DND-41 (cell line): ENCODE measurements around the gene PHACTR3.

Experiments used
- EZH2 ChIP-seq: IDR thresholded peaks from 3 replicates; pipeline ENCODE4 v1.6.1; 2012; ENCODE audit warnings: borderline replicate concordance, low read depth, mild to moderate bottlenecking, moderate library complexity, low read length, inconsistent platforms; ENCODE audit not compliant: severe bottlenecking
- TF ChIP-seq, protein P1 (sequence below): IDR thresholded peaks from 2 replicates; pipeline ENCODE4 v1.5.1; 2012; ENCODE audit warnings: borderline replicate concordance, low read length, moderate library complexity, mild to moderate bottlenecking; ENCODE audit not compliant: poor library complexity, severe bottlenecking; ENCODE audit errors: extremely low read depth

DNA sequence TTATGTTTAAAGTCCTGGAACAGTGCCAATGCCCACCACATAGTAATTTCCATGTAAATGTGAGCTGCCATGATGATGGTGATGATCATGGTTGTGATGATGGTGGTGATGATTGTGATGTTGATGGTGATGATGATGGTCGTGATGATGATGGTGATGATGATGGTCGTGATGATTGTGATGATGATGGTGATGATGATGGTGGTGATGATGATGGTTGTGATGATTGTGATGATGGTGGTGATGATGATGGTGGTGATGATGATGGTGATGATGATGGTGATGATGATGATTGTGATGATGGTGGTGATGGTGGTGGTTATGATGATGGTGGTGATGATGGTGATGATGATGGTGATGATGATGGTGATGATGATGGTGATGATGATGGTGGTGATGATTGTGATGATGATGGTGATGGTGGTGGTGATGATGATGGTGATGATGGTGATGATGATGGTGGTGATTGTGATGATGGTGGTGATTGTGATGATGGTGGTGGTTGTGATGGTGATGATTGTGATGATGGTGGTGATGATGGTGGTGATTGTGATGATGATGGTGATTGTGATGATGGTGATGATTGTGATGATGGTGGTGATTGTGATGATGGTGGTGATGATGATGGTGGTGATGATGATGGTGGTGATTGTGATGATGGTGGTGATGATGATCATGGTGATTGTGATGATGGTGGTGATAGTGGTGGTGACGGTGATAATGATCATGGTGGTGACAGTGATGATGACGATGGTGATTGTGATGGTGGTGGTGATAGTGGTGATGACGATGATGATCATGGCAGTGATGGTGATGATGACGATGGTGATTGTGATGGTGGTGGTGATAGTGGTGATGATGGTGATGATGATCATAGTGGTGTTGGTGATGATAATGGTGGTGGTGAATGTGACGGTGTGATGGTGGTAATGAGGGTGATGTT is 82.3 kb downstream of the PHACTR3 start:
- TF ChIP-seq, protein P1, sequence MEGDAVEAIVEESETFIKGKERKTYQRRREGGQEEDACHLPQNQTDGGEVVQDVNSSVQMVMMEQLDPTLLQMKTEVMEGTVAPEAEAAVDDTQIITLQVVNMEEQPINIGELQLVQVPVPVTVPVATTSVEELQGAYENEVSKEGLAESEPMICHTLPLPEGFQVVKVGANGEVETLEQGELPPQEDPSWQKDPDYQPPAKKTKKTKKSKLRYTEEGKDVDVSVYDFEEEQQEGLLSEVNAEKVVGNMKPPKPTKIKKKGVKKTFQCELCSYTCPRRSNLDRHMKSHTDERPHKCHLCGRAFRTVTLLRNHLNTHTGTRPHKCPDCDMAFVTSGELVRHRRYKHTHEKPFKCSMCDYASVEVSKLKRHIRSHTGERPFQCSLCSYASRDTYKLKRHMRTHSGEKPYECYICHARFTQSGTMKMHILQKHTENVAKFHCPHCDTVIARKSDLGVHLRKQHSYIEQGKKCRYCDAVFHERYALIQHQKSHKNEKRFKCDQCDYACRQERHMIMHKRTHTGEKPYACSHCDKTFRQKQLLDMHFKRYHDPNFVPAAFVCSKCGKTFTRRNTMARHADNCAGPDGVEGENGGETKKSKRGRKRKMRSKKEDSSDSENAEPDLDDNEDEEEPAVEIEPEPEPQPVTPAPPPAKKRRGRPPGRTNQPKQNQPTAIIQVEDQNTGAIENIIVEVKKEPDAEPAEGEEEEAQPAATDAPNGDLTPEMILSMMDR = no peak
- TF ChIP-seq EZH2 = no peak
